ENCODE measurements around the gene ATRIP. TPM values are rescaled to one million over a fixed set of nuclear protein-coding genes. Genes with fewer than 3 reads are reported as not detected.

The ATRIP gene
- total and polyA plus RNA-seq, 2 of the 4 experiments (the other 2 are of a cell fraction), result 6.8 to 10.8 TPM

GRCh38 chr3:48501196-48501595, 54.7 kb downstream of the ATRIP start:
- Histone ChIP-seq H4K8ac (ENCODE audit: low read depth in 2 of 2, low read length in 2 of 2) (no peak overlapping the region), H2BK15ac (ENCODE audit: low read depth, low read length) (no peak overlapping the region), H3K14ac (replicated peaks; ENCODE audit: low read depth, low read length) (no peak overlapping the region), H3K27ac (ENCODE audit: insufficient read depth, low read length) (no peak overlapping the region), H3K23ac (ENCODE audit: low read depth, low read length) (no peak overlapping the region), H2AFZ (replicated peaks; ENCODE audit: low read length, poor library complexity) (no peak overlapping the region), H4K91ac (ENCODE audit: insufficient read depth, low read depth, low read length) (no peak overlapping the region), H3K4me3 (ENCODE audit: insufficient read depth, low read depth, low read length) (no peak overlapping the region), H2BK20ac (ENCODE audit: low read depth, low read length) (no peak overlapping the region), H3K9me1 (ENCODE audit: insufficient read depth, low read length) (peaks cover 25% of the 10 kb centered on the region), H3K27me3 (ENCODE audit: control insufficient read depth, insufficient read depth, low read length) (no peaks in the 10 kb centered on the region), H2BK5ac (ENCODE audit: low read depth, low read length, poor library complexity, severe bottlenecking) (no peak overlapping the region), H3K56ac (ENCODE audit: extremely low read depth, insufficient read depth, low read length) (no peak overlapping the region), H2BK120ac (ENCODE audit: low read depth, low read length) (no peak overlapping the region), H3K9me3 (ENCODE audit: control insufficient read depth, insufficient read depth, low read length) (no peaks in the 10 kb centered on the region; the same call in 1 of the 2 replicates), H2AK9ac (replicated peaks; ENCODE audit: low read depth, low read length, poor library complexity) (peak overlapping the region; percentile 65), H3K4ac (ENCODE audit: low read depth, low read length) (no peak overlapping the region), H3K4me2 (ENCODE audit: low read depth, low read length) (no peak overlapping the region), H3K79me1 (ENCODE audit: low read depth in 1 of 2, low read length in 2 of 2) (peaks cover 13 to 47% of the 10 kb centered on the region in 2 experiments; a peak in 3 of 4 replicates), H2AK5ac (ENCODE audit: low read depth, low read length) (no peak overlapping the region), H4K20me1 (ENCODE audit: insufficient read depth, low read length) (no peaks in the 10 kb centered on the region; the same call in 1 of the 2 replicates), H3K4me1 (ENCODE audit: control insufficient read depth, insufficient read depth, low read length) (peaks cover 14% of the 10 kb centered on the region), H3K9ac (ENCODE audit: low read depth, low read length) (no peak overlapping the region), H4K5ac (ENCODE audit: low read depth, low read length) (no peak overlapping the region), H3K36me3 (ENCODE audit: control insufficient read depth, insufficient read depth, low read length) (peaks cover 13% of the 10 kb centered on the region), H3K18ac (ENCODE audit: low read depth, low read length) (no peak overlapping the region)
- dilution Hi-C loops (cut with HindIII; ENCODE audit: low sequenced_read_pairs, unreplicated experiment), result no loop called here
- DNase-seq, result no peak
- ChIA-PET CTCF (no interaction called here), POLR2A (ENCODE audit: unreplicated experiment) (no interaction called here)
- intact Hi-C loops (cut with micrococcal nuclease), result no loop called here
- no TSS peak for BruUV-seq (replicated peaks)
- ATAC-seq (ENCODE audit: low read depth), result no peak
- TF ChIP-seq CEBPB (IDR thresholded peaks at IDR 0.05; ENCODE audit: low read depth, low read length) (no peak), CHD1 (IDR thresholded peaks at IDR 0.05; ENCODE audit: low read depth, low read length) (no peak)
- in situ Hi-C loops (cut with MboI; ENCODE audit: low sequenced_read_pairs), result no loop called here
- WGBS, 2 experiments (ENCODE audit: extremely low coverage in 2 of 2, insufficient read length in 1 of 2), result 95% methylated on average over 3 of the region's 7 CpGs; no CpG with 5 or more reads in 1 of the 2 experiments

Measured in IMR-90 (cell line).